Right cardiac atrium (tissue), 5 donors: ENCODE measurements around the gene UTP14C. TPM values are rescaled to one million over a fixed set of nuclear protein-coding genes. Genes with fewer than 3 reads are reported as not detected.
"Not testable (repeated sequence)": the region's sequence is repeated elsewhere in the genome, so short reads cannot be mapped to it uniquely, and the experiment has no call there.

Experiments used
- ATAC-seq, 2 donors: fragments of 200-7000 bp; cut with Tn5 transposase; one replicate each; pipeline versions ENCODE4 v1.8.0 to v1.9.1; 2020; ENCODE audit warnings: moderate library complexity in 2 of 2, mild to moderate bottlenecking in 1 of 2
- DNase-seq, 3 donors: peaks; one replicate each; pipeline ENCODE4 v3.0.0-alpha.2; 2020
- H3K27ac ChIP-seq: one replicate; pipeline ENCODE4 v1.5.1; 2013; ENCODE audit warnings: mild to moderate bottlenecking, low read length, control low read depth, moderate library complexity
- H3K27me3 ChIP-seq: one replicate; pipeline ENCODE4 v1.6.1; 2013; ENCODE audit not compliant: control insufficient read depth, insufficient read depth
- H3K4me1 ChIP-seq: one replicate; pipeline ENCODE4 v1.6.1; 2013; ENCODE audit warnings: low read length; ENCODE audit not compliant: control insufficient read depth, insufficient read depth
- H3K4me3 ChIP-seq: one replicate; pipeline ENCODE4 v1.5.1; 2013; ENCODE audit warnings: low read length, control low read depth
- H3K9me3 ChIP-seq: one replicate; pipeline ENCODE4 v1.6.1; 2013; ENCODE audit warnings: low read length; ENCODE audit not compliant: control insufficient read depth
- WGBS: extraction: QIAGEN DNeasy Blood & Tissue Kit; methylation state at CpG from one replicate; pipeline ENCODE4 v1.1.7; 2013; 5-methylcytosine and 5-hydroxymethylcytosine counted together
- intact Hi-C, 4 donors: fragments of 100-400 bp; cut with DNase I; formaldehyde crosslinking; loops; one replicate each; pipeline versions ENCODE4 v1.11.0 to v1.14.0; 2022 to 2023
- polyA plus RNA-seq: library from polyadenylated mRNA; stranded (reverse); fragments of 200-250 nt; gene quantifications from one replicate; pipeline ENCODE4 v1.2.3, GENCODE V29; 2013
- total RNA-seq, 4 donors: library from RNA; stranded (reverse); fragmentation: NEBNext Ultra II Directional; extraction: Animal tissue kit (Norgen Biotek cat#: 25700); gene quantifications; one replicate each; pipeline ENCODE4 v1.2.1, GENCODE V29; 2021
- donor health status: healthy with polysubstance abuse.
- donor health status: DM: no; HTN: yes; CAD: no.
- donor health status: DM: no; HTN: no; CAD: no.
- donor health status: DM: no; HTN: yes; CAD: no; lungs with severe emphysema.
- donor health status: DM: yes; HTN: yes; CAD: no.

UTP14C gene
- total and polyA plus RNA-seq, 5 donors = 5.5 to 17.3 (median 15.6) TPM

DNA sequence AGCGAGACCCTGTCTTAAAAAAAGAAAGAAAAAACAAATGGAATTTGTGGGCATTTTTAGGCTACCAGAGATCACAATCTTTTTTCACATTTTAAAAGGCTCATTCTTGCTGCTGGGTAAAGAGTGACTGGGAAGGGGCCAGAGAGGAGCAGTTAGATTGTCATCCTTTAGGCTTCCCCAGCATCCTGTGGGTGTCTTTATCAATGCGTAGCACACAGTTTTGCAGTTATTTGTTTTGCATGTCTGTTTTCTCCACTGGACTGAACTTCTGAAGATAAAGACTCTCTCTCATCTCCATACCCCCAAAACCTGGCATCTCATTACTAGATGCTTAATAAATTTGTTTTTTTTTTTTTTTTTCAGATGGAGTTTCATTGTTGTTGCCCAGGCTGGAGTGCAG lies 2.1 kb upstream of the UTP14C start:
- no peak overlapping the region for H3K27ac ChIP-seq
- intact Hi-C loops = no loop called here
- no peak for DNase-seq
- no peak for ATAC-seq
- 98% methylated on average over 2 of the region's 2 CpGs for WGBS
- H3K27me3 ChIP-seq = no peaks in the 10 kb centered on the region
- H3K9me3 ChIP-seq = no peaks in the 10 kb centered on the region
- peaks cover 2% of the 10 kb centered on the region for H3K4me1 ChIP-seq
- H3K4me3 ChIP-seq = no peak overlapping the region

DNA sequence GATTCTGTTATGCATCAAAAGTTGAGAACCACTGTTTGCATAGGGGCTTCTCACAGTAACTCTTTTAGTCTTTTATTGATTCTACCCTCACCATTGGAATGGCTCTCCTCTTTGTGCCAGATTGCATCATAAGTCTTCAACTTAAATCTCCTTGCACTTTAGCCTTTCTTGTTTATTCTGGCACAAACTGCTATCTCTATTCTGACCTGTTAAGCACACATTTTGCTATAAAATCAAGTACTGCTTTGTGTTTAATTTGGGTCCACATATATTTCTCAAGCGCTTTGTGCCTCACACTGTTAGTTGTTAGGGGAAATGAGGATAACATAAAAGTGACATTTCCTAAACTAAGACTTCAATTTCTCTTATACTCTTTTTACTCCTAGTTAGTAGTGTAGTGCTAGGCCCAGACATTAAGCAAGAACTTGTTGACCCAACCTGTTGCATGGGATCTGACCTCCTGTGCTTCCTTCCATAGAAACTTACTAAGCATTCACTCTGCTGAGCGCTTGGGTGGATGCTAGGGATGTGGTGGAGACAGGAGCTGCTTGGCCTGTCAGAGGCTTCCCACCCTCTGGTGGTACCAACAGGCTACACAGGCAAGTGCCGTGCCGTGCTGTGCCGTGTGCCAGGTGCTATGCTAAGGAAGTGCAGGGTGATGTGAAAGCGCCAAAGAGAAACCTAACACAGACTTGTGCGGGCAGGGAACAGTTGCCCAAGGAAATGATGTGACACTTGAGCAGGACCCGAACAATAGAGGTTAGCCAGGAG lies 1.2 kb downstream of the UTP14C start:
- no peak overlapping the region for H3K27ac ChIP-seq

DNA sequence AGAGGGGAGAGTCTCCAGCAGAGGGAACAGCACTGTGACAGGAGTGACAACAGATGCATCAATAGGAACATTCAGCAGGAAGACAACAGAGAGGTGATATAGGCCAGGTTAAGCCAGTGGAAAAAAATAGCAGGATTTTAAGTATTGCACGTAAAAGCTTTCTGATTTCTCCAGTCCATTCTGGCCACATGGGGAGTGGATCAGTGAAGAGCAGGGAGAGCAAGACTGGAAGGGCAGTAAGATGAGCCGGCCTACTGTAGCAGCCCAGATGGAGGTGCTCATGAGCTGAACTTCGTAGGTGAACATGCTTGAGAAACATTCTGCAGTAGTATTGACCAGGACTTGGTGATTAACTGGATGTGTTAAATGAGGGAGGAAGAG lies 1.7 kb downstream of the UTP14C start:
- H3K4me3 ChIP-seq = no peak overlapping the region
- intact Hi-C loops = no loop called here
- ATAC-seq = no peak
- no peak overlapping the region for H3K27ac ChIP-seq
- peaks cover 2% of the 10 kb centered on the region for H3K4me1 ChIP-seq
- DNase-seq = no peak
- H3K27me3 ChIP-seq = no peaks in the 10 kb centered on the region
- WGBS = 97% methylated on average over 3 of the region's 3 CpGs
- H3K9me3 ChIP-seq = no peaks in the 10 kb centered on the region

More for the DNA sequence above, 1.2 kb downstream of the UTP14C start:
- intact Hi-C loops = no loop called here
- H3K27me3 ChIP-seq = no peaks in the 10 kb centered on the region
- H3K4me1 ChIP-seq = peaks cover 2% of the 10 kb centered on the region
- no peaks in the 10 kb centered on the region for H3K9me3 ChIP-seq
- WGBS = over 99% methylated on average over 8 of the region's 8 CpGs
- no peak overlapping the region for H3K4me3 ChIP-seq
- ATAC-seq (no peak), DNase-seq (no peak)

DNA sequence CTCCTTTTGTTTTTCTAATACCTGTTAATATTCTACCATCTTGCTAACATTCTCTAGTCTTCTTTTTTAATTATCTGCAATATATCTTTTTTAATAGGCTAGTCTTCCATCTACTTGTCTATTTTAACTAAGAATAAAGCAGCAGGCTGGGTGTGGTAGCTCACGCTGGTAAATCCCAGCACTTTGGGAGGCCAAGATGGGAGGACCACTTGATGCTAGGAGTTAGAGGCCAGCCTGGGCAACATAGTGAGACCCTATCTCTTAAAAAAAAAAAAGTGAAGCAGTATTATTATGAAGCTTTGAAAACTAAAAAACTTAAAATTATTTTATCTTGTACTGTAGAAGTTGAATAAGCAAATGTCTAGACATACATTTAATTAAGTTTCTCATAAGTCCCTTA lies 3.3 kb downstream of the UTP14C start:
- no peak for ATAC-seq
- no peak overlapping the region for H3K4me3 ChIP-seq
- H3K27ac ChIP-seq = no peak overlapping the region
- 100% methylated on average over 1 of the region's 1 CpG for WGBS
- intact Hi-C loops = no loop called here
- no peak for DNase-seq
- H3K9me3 ChIP-seq = no peaks in the 10 kb centered on the region
- H3K4me1 ChIP-seq = peaks cover 2% of the 10 kb centered on the region
- H3K27me3 ChIP-seq = no peaks in the 10 kb centered on the region

DNA sequence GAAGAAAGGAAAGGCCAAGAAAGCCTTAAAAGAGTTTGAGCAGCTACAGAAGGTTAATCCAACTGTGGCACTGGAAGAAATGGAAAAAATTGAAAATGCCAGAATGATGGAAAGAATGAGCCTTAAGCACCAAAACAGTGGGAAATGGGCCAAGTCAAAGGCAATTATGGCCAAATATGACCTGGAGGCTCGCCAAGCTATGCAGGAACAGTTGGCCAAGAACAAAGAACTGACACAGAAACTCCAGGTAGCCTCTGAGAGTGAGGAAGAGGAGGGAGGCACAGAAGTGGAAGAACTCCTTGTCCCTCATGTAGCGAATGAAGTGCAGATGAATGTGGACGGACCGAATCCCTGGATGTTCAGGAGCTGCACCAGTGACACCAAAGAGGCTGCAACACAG lies 5.1 kb downstream of the UTP14C start:
- WGBS = 98% methylated on average over 4 of the region's 4 CpGs

DNA sequence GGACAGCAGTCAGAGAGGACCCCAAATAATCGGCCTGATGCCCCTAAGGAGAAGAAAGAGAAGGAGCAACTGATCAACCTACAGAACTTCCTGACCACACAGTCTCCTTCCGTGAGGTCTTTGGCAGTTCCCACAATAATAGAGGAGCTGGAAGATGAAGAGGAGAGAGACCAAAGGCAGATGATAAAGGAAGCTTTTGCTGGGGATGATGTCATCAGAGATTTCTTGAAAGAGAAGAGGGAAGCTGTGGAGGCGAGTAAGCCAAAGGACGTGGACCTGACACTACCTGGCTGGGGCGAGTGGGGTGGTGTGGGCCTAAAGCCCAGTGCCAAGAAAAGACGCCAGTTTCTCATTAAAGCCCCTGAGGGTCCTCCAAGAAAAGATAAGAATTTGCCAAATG lies 5.9 kb downstream of the UTP14C start:
- 97% methylated on average over 6 of the region's 6 CpGs for WGBS
- H3K27ac ChIP-seq, intact Hi-C loops, H3K27me3 ChIP-seq, DNase-seq, H3K9me3 ChIP-seq, ATAC-seq, H3K4me1 ChIP-seq, H3K4me3 ChIP-seq: not testable (repeated sequence)

More for the DNA sequence above, 5.1 kb downstream of the UTP14C start:
- Histone ChIP-seq H3K27ac (no peak overlapping the region), H3K4me1 (peaks cover 2% of the 10 kb centered on the region), H3K9me3 (no peaks in the 10 kb centered on the region), H3K4me3 (no peak overlapping the region), H3K27me3 (no peaks in the 10 kb centered on the region)
- DNase-seq (no peak), ATAC-seq (no peak)
- intact Hi-C loops = no loop called here

DNA sequence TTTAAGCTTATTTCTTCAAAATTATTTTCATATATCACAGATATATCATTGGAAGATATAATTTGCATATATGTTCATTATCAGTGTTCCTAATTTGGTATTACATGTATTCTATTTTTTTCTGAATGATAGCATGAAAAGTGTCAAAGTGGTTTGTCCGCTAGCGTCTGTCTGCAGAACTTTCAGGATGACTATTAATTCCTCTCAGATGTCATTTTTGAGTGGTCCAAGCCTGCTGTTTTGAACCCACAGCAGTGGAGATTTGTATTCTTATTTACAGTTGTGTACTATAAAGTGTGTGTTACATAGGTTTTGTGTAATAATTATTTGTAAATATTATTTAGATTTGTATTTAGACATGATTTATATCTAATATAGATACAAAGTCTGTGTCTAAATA lies 8.5 kb downstream of the UTP14C start:
- H3K4me3 ChIP-seq = no peak overlapping the region
- no peaks in the 10 kb centered on the region for H3K9me3 ChIP-seq
- WGBS = 85% methylated on average over 2 of the region's 2 CpGs
- H3K27me3 ChIP-seq = no peaks in the 10 kb centered on the region
- ATAC-seq = no peak
- no peak overlapping the region for H3K27ac ChIP-seq
- intact Hi-C loops = no loop called here
- no peak for DNase-seq
- no peaks in the 10 kb centered on the region for H3K4me1 ChIP-seq

DNA sequence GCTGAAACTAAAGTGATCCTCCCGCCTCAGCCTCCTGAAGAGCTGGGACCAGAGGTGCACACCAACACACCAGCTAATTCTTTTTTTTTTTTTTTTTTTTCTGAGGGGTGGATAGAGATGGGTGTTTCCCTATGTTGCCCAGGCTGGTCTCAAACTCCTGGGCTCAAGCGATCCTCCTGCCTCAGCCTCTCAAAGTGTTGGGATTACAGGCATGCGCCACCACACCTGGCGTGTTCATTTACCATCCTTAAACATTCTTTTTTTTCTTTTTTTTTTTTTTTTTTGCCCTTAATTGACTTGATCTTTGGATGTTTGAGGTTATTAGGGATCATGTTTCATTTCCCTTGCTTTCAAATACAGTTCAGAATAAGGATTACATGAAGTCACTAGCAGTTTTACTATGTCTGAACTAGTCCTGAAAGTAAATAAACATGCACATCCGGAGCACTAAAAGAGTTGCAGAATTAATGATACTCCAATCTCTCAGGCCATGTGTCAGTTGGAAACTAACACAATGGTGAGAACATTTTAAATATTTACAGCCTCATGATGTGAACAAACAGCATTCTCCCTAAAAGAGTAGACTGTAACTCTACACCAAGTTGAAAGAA lies 10.2 kb downstream of the UTP14C start:
- ATAC-seq (no peak), DNase-seq (no peak)
- intact Hi-C loops = no loop called here
- Histone ChIP-seq H3K27ac (no peak overlapping the region), H3K27me3 (no peaks in the 10 kb centered on the region), H3K4me3 (no peak overlapping the region), H3K9me3 (no peaks in the 10 kb centered on the region), H3K4me1 (no peaks in the 10 kb centered on the region)
- 78% methylated on average over 5 of the region's 5 CpGs for WGBS

DNA sequence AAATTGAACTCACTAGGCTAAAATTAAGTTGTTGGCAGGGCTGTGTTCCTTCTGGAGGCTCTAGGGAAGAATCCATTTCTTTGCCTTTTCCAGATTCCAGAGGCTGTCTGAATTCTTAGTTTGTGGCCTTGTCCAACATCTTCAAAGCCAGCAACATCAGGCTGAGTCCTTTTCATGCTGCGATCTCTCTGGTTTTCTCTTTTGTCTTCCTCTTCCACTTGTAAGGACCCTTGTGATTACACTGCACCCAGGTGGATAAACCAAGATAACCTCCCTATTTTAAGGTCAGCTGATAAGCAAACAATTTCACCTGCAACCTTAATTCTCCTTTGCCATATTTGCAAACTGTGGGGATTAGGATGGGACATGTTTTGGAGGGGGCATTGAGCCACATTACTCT lies 11.5 kb downstream of the UTP14C start:
- Histone ChIP-seq H3K4me3 (no peak overlapping the region), H3K4me1 (no peaks in the 10 kb centered on the region), H3K27ac (no peak overlapping the region), H3K9me3 (no peaks in the 10 kb centered on the region), H3K27me3 (no peaks in the 10 kb centered on the region)
- ATAC-seq (no peak), DNase-seq (no peak)
- intact Hi-C loops = no loop called here
- WGBS = 83% methylated on average over 1 of the region's 1 CpG

DNA sequence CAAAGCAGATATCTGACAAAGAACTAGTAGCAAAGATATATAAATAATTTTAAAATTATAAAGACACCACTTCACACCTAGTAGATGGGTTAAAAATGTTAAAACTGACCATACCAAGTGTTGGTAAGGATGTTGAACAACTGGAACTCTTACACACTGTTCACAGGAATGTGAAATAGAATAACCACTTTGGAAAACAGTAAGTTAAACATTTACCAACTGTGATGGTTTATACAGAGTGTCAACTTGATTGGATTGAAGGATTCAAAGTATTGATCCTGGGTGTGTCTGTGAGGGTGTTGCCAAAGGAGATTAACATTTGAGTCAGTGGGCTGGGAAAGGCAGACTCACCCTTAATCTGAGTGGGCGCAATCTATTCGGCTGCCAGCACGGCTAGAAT lies 19.2 kb downstream of the UTP14C start:
- ATAC-seq (no peak), DNase-seq (no peak)
- H3K9me3 ChIP-seq = no peaks in the 10 kb centered on the region
- H3K4me1 ChIP-seq = no peaks in the 10 kb centered on the region
- intact Hi-C loops = no loop called here
- no peak overlapping the region for H3K27ac ChIP-seq
- H3K4me3 ChIP-seq = no peak overlapping the region
- whole genome bisulfite sequencing = 94% methylated on average over 3 of the region's 3 CpGs
- no peaks in the 10 kb centered on the region for H3K27me3 ChIP-seq

DNA sequence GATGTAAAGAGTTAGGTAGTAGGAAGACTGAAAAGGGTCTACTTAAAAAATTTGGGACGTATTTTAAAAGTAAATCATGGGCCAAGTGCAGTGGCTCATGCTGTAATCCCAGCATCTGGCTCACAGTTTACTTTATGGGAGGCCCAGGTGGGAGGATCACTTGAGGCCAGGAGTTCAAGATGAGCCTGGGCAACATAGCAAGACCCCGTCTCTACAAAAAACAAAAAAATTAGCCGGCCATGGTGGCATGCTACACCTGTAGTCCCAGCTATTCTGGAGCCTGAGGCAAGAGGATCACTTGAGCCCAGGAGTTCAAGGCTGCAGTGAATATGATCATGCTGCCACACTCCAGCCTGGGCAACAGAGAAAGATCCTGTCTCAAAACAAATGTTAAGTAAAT lies 23.0 kb downstream of the UTP14C start:
- Histone ChIP-seq H3K4me3 (no peak overlapping the region), H3K4me1 (no peaks in the 10 kb centered on the region), H3K9me3 (no peaks in the 10 kb centered on the region), H3K27ac (no peak overlapping the region), H3K27me3 (no peaks in the 10 kb centered on the region)
- intact Hi-C loops = no loop called here
- DNase-seq (no peak), ATAC-seq (no peak)
- whole genome bisulfite sequencing = 92% methylated on average over 3 of the region's 3 CpGs
